Measurements from ENCODE around the gene CDH22. TPM values are rescaled to one million over a fixed set of nuclear protein-coding genes. Genes with fewer than 3 reads are reported as not detected.

The CDH22 gene
- total RNA-seq, 1 donor from 2014 or later = not detected

DNA sequence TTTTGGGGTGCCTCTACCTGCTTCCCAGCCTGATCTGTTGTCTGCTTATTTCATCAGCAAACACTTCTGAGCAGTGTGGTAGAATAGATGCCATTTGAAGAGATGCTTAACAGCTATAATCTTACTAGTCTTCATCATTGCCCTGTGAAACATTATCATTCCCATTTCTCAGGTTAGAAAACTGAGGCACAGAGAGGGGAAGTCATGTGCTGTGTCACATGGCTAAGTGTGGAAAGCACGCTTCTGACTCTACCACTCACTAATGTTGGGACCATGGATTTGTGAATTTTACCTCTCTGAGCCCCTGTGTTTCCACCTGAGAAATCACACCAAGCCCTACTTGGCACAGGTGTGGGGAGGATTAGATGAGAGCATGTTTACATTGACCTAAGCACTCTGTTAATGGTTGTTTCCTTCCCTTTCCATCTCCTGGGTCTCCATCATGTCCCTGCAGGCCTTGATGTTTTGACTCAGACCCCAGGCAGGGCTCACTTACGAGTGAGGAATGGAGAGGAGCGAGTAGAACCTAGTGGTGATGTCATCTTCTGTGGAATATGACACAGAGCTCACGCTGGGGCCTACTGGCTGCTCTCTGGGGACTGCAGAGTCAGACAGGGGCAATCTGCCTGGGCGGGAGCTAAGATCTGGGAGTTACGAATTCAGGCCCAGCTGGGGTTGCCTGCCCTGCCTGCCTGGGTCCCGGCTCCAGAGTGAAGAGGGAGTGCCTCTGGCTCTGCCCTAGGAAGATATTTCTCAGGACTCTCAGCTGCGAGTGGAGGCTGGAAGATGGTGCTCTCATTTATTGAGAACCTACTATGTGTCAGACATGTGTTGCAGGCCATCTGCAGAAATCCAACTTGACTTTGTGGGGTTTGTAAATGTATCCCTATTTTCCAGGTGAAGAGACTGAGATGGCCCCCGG is 64.3 kb downstream of the CDH22 start:
- intact Hi-C loops (cut with micrococcal nuclease) = no loop called here

GRCh38 chr20:46242390-46242789 is 65.9 kb downstream of the CDH22 start:
- intact Hi-C loops (cut with micrococcal nuclease) = no loop called here

DNA sequence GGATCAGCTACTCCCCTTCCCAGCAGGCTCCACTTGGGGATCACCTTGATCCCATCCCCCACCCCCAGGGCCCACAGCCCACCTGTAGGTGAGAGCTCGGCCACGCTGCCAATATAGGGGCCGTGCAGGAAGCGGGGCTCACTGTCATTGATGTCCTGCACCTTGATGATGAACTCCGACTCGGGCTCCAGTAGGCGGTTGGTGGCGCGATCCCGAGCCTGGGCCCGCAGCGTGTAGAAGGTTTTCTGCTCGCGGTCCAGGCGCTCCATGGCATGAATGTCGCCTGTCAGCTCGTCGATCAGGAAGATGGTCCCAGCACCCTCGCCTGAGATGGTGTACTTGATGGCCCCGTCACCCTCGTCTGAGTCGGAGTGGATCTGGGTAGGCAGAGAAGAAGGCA is 67.4 kb downstream of the CDH22 start:
- intact Hi-C loops (cut with micrococcal nuclease) = no loop called here

DNA sequence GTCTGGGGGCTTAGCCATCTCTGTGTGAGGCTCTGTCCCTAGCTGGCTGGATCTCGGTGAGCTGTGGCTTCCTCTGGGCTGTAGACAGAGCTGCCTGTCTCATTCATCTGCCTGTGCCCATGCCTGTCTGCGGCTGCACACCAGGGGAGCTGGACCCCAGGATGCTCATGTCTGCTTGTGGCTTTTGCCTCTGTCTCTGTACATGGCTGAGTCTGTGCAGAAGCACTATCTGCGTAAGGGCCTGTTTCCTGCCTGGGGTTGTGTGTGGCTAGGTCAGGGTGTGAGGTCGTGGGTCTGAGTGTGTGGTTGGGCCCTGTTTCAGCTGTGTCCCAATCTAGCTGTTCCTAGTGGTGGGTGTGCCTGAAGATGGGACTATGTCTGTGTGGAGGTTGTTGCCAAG is 68.2 kb downstream of the CDH22 start:
- intact Hi-C loops (cut with micrococcal nuclease) = no loop called here

DNA sequence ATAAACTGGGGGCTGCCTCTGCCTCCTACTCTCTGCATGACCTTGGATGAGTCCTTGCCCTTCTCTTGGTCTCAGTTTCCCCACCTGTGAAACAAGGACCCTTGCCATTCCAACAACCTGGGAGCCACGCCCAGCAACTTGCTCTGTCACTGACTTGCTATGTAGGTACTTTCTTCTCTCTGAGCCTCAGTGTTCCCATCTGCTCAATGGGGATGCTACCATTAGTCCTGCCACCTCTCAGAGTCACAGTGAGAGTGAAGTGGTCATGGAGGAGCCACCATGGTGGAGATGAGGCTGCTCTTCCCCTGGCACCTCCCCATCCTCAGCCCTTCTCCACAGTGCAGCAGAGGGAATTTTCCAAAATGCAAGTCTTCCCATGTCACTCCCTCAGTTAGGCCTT is 70.6 kb downstream of the CDH22 start:
- intact Hi-C loops (cut with micrococcal nuclease) = no loop called here

DNA sequence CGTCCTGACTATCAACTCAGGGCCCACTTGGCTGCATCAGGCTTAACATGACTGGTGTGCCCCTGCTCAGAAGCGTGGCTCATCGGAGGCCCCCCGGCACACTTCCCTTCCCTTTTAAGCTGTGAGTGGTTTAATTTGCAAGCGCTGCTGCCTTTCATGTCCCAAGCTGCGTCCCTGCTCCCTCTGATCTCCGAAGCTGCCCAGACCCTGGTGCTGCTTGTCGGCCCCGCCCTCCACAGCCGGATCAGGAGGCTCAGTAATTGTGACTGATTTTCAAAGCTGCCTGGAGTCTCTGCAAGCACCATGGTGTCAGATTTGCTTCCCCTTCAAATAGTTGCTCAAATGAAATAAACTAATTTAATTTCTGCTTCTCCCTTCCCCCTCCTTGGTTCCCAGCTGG is 71.1 kb downstream of the CDH22 start:
- intact Hi-C loops (cut with micrococcal nuclease) = no loop called here

DNA sequence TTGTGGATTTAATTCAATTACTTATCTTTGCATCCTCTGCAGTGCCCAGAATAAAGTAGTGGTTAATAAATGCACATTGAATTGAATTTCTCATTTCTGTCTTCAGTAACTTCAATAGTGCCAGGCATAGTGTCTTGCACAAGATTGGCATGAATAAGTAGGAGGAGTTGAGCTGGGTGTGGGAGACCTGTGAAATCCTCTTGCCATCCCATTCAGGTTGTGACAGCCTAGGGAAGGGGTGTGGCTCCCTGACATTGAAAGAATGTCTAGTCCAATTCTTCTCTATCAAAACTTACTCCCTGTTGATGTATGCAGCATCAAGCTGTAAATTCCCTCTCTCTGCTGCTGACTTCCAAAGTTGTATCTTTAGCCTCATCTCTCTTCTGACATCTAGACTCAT is 73.2 kb downstream of the CDH22 start:
- intact Hi-C loops (cut with micrococcal nuclease) = no loop called here

DNA sequence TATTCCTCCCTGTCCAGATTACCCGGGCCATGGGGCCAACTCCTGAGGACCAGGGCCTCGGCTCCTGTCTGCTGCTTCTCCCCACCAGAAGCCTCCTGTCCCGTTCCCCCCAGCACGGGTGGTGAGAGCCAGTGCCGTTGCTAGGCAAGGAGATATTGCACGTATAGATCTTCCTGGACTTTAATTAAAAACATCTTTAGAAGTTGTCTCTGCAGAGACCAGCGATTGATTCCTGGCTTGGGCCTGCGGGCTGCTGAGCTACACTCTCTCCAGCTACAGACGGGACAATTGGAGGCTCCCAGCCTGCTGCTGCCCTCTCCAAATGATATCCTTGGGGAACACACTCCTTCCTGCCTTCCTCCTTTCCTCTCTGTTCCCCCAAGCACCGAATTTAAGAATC is 74.6 kb downstream of the CDH22 start:
- intact Hi-C loops (cut with micrococcal nuclease) = no loop called here

- intact Hi-C loops (cut with micrococcal nuclease) = no loop called here
These were observed 75.8 kb downstream of the CDH22 start for GRCh38 chr20:46232539-46232938.

DNA sequence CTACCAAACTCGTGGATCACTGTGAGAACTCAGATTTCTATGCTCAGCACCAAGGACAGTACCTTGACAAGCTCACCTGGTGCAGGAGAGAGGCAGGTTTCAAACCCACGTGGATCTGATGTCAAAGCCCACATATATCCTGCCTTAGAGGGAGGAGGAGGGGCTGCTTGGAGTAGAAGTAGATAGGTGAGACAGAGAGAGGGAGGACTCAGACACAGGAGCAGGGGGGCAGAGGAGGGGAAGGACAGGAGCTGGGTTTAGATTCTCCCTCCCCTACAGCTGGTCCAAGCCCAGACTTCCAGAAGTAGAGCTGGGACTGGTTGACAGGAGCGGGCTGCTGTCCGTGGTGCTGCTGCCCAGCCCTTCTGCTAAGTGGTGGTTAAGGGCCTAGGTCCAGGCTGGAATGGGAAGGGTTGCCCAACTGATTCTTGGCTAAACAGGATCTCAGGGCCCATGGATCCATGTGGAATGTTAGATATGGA is 77.5 kb downstream of the CDH22 start:
- intact Hi-C loops (cut with micrococcal nuclease) = no loop called here

- intact Hi-C loops (cut with micrococcal nuclease) = no loop called here
These were observed 78.2 kb downstream of the CDH22 start for GRCh38 chr20:46230106-46230491.

DNA sequence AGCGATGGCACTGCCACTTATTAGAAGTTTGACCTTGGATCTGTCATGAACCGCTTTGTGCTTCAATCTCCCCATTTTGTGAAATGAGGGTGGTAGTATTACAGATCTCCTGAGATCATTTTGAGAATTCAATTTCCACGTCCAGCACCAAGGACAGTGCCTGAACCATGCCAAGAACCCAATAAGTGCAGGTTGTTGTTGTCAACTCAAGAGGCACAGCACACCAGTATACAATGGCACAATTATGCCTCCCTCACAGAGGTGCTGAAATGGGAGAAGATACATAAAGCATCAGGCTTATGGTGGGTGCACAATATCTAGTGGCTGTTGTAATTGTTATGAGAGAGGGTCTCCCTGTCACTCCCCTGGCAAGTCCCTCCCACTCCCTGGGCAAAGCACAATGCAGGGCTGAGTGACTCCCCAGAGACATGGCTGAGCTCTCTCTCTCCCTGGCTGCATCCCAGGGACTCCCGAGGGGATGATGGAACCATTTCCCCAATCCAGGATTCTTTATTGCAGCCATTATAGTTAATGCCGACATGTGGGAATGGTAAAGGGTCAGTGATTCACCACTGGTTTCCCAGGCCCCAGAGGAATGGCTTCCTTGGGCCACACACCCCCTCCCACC is 78.7 kb downstream of the CDH22 start:
- intact Hi-C loops (cut with micrococcal nuclease) = no loop called here

DNA sequence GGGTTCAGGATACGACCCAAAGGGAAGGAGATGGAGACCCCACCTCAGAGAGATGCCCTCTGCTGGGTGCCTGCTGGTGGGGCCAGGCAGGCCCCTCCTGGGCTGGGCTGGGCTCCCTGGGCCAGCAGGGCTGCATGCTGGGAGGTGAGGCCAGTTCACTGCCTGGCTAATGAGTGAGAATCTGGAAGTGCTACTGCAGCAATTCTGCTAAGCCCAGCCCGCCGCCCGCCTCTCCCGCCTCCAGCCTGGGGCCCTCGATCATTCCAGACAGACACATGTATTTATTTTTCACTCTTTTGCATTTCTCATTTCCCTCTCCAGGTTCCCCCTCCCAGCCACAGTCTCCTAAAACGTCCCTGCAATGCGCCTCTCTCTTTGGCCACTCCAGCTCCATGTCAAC is 79.6 kb downstream of the CDH22 start:
- intact Hi-C loops (cut with micrococcal nuclease) = no loop called here

DNA sequence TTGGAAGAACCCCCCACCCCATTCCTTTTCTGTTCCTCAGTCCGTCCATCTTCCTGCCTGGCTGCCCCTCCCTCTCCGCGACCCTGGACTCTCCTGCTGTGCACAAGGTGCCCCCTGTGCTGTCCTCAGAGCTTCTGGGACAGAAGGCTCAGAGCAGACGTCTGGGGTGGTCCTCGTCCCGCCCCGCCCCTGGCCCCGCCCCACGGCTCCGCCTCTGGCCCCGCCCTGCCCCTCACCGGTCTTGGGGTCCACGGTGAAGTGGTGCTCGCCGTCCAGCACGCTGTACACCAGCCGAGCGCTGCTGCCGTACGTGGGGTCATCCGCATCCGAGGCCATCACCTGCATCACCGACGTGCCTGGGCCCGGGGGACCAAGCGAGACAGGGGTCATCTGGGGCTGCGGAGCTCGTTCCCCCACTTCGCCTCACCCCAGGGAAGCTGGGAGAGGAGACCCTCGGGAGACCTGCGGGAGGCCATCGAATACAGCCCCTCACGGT is 81.0 kb downstream of the CDH22 start:
- intact Hi-C loops (cut with micrococcal nuclease) = no loop called here

DNA sequence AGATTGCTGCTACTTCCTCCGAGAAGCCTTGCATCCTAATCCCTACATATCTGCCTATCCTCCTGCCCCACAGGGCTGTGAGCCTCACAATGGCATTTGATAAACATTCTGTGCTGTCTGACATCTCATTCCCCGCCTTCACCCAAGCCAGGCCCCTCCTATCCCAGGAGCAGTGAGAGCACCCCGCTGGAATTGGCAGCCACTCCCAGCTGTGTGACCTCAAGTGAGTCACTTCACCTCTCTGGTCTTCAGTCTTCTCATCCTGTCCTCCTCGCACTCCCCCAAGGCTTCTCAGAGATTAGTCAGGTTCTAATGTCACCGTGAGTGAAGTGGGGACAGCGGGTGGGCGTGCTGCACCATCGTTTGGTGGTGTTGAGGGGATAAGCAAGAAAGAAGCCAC is 81.7 kb downstream of the CDH22 start:
- intact Hi-C loops (cut with micrococcal nuclease) = no loop called here

DNA sequence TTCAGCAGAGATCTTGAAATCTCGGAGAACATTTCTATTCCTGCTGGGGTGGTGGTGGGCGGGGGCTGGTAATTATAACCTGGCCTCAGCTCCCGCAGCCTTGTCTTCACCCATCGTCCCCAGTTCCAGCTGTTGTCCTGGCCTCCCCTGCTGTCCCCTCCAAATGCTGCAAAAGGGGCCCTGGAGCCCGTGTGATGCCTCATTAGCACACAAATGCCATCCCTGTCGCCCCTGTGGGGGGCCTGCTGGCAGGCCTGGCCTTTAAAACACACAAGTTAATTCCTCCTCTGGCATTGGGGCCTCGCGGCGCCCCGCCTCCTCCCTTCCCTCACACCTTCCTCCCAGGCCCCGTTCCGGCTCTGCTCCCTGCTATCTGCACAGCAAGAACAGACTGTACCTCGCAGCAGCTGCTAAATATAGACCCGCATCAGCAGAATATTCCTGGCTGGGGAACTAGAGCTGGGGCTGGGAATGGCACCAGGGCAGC is 85.7 kb downstream of the CDH22 start:
- intact Hi-C loops (cut with micrococcal nuclease) = no loop called here

DNA sequence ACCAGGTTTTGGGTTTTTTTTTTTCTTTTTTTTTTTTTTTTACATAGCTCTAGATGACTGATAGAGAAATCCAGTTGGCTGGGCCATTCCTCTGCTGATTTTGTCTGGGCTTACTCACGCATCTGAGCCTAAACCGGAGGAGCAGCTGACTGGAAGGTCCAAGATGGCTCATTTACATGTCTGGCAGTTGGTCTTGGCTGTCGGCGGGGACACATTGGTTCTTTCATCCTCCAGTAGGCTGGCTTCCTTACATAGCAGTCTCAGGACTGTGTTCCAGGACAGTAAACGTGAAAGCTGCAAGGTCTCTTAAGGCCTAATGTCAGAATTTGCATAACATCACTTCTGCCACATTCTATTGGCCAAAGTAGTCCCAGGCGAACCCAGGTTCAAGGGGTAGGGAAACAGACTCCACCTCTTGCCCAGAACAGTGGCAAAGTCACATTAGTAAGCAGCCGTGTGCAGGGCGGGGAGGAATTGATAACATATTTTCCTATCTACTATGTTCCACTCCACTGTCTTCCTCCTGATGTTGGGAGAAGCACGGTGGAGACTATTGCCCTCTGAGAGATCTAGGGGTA is 87.0 kb downstream of the CDH22 start:
- intact Hi-C loops (cut with micrococcal nuclease) = no loop called here

DNA sequence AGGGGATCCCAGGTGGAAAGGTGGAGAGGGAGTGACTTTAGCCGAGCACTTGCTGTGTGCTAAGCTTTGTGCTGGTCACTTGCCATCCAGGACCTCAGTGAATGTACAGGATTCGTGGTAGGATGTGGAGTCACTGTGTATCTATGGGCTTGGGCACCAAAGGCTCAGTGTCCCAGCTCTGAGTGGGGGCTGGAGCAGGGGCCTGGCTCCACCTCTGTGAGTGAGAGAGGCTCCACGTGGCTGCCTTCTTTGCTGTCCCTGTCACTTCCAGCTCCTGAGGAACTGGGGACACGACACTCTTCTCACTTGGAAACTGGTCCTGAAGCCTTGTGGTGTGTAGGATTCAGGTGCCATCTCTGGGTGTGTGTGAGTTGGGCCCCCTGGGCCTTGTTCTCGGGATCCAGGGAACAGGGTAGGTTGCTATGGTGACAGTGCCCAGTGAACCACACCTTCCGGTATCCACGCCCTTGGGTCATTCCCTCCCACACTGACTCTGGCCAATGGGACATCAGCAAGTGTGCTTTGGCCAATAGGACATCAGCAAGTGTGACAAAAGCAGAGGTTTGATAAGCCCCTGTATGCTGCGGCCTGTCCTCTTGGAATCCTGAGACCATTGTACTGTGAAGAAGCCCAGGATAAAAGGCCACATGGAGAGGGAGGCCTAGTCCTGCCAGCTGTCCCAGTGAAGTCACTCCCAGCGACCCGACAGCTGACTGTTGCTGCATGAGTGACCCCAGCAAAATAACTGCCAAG is 87.7 kb downstream of the CDH22 start:
- intact Hi-C loops (cut with micrococcal nuclease) = no loop called here

- intact Hi-C loops (cut with micrococcal nuclease) = no loop called here
These were observed 88.4 kb downstream of the CDH22 start for GRCh38 chr20:46219920-46220319.

GRCh38 chr20:46219190-46219589 is 89.1 kb downstream of the CDH22 start:
- intact Hi-C loops (cut with micrococcal nuclease) = no loop called here

DNA sequence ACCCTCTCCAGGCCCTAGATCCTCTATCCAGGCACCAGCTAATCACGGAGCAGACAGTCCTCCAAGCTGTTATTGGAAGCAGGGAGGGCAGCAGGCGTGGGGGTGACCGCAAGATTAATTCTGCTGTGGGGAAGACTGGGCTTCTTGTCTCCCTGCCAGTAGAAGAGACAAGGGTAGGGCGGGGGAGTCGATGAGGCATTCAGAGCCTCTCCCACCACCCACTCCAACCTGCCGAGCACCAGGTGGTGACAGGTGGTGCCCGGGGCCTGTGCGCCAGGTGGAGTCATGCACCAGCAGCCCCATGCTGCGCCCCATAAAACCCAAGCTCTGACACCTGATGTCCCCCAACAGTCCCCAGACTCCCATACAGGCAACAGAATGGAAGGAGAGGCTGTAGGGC is 89.6 kb downstream of the CDH22 start:
- intact Hi-C loops (cut with micrococcal nuclease) = no loop called here
